Activated CD4-positive, alpha-beta T cell treated with anti-CD3 and anti-CD28 coated beads, Interleukin-2, amount 10 ng/mL, durations not matched to agents 7 days and 5 days (primary cell): Measurements from ENCODE around the gene CAMK4. TPM values are rescaled to one million over a fixed set of nuclear protein-coding genes. Genes with fewer than 3 reads are reported as not detected.

Source experiments
- CTCF ChIA-PET: fragments of 350-600 bp; sonication (Branson Sonifier 250); formaldehyde crosslinking; loops from one replicate; lab custom pipeline; 2021; ENCODE audit warnings: antibody characterized with exemption; lab: Charles Lee
- POLR2A ChIA-PET: fragments of 350-600 bp; sonication (Branson Sonifier 250); formaldehyde crosslinking; loops from one replicate; lab custom pipeline; 2021; ENCODE audit warnings: antibody characterized with exemption; lab: Charles Lee
- DNase-seq: peaks from one replicate; pipeline ENCODE4 v3.0.0-alpha.2; 2020
- H3K27ac Mint-ChIP-seq: one replicate; pipeline ENCODE4 v1.8.0; 2021; ENCODE audit warnings: mild to moderate bottlenecking, moderate library complexity, mixed read lengths
- H3K27me3 Mint-ChIP-seq: one replicate; pipeline ENCODE4 v1.8.0; 2021; ENCODE audit warnings: mixed read lengths
- H3K36me3 Mint-ChIP-seq: one replicate; pipeline ENCODE4 v1.8.0; 2021; ENCODE audit warnings: low read depth, mixed read lengths
- H3K4me1 Mint-ChIP-seq: one replicate; pipeline ENCODE4 v1.8.0; 2021; ENCODE audit warnings: mixed read lengths
- H3K4me3 Mint-ChIP-seq: one replicate; pipeline ENCODE4 v1.8.0; 2021; ENCODE audit warnings: mild to moderate bottlenecking, moderate library complexity, mixed read lengths
- H3K9me3 Mint-ChIP-seq: one replicate; pipeline ENCODE4 v1.8.0; 2021; ENCODE audit warnings: mixed read lengths
- total RNA-seq, 2 experiments: library from RNA; stranded (reverse); gene quantifications; one replicate each; pipeline ENCODE4 v1.2.3, GENCODE V29; 2021

CAMK4 gene
- total RNA-seq, 2 experiments from 2014 or later, result 138 to 139 TPM

GRCh38 chr5:111422747-111423720, 198.8 kb downstream of the CAMK4 start:
- H3K27ac Mint-ChIP-seq, result no peak overlapping the region
- H3K36me3 Mint-ChIP-seq, result peaks cover 52% of the 10 kb centered on the region
- H3K4me3 Mint-ChIP-seq, result no peak overlapping the region
- H3K9me3 Mint-ChIP-seq, result peaks cover 10% of the 10 kb centered on the region
- peaks cover 2% of the 10 kb centered on the region for H3K4me1 Mint-ChIP-seq
- no peaks in the 10 kb centered on the region for H3K27me3 Mint-ChIP-seq
- DNase-seq, result no peak
- CTCF ChIA-PET, result no interaction called here
- POLR2A ChIA-PET, result no interaction called here

- Mint-ChIP-seq H3K27ac (no peak overlapping the region), H3K9me3 (peaks cover 14% of the 10 kb centered on the region), H3K4me3 (no peak overlapping the region), H3K27me3 (no peaks in the 10 kb centered on the region), H3K36me3 (peaks cover 59% of the 10 kb centered on the region), H3K4me1 (peaks cover 7% of the 10 kb centered on the region)
- CTCF ChIA-PET, result interaction anchor here (1.3 kb wide), 1 partner anchor 354 kb away, joined by 3 read pairs; the partner anchor contains the start of gene TSLP
- no peak for DNase-seq
- POLR2A ChIA-PET, result no interaction called here
These were observed 201.0 kb downstream of the CAMK4 start for GRCh38 chr5:111425205-111425604.

- ChIA-PET POLR2A (no interaction called here), CTCF (no interaction called here)
- H3K4me1 Mint-ChIP-seq, result peaks cover 25% of the 10 kb centered on the region
- DNase-seq, result no peak
- no peaks in the 10 kb centered on the region for H3K27me3 Mint-ChIP-seq
- H3K36me3 Mint-ChIP-seq, result peaks cover 56% of the 10 kb centered on the region
- no peak overlapping the region for H3K27ac Mint-ChIP-seq
- H3K4me3 Mint-ChIP-seq, result no peak overlapping the region
- peaks cover 17% of the 10 kb centered on the region for H3K9me3 Mint-ChIP-seq
These were observed 203.6 kb downstream of the CAMK4 start for GRCh38 chr5:111427762-111428161.

- H3K9me3 Mint-ChIP-seq, result peaks cover 9% of the 10 kb centered on the region
- POLR2A ChIA-PET, result no interaction called here
These were observed 208.8 kb downstream of the CAMK4 start for GRCh38 chr5:111432883-111433536.

GRCh38 chr5:111434800-111435199, 210.6 kb downstream of the CAMK4 start:
- Mint-ChIP-seq H3K9me3 (peaks cover 9% of the 10 kb centered on the region), H3K27me3 (no peaks in the 10 kb centered on the region), H3K4me1 (peaks cover 26% of the 10 kb centered on the region), H3K27ac (no peak overlapping the region), H3K36me3 (peaks cover 34% of the 10 kb centered on the region), H3K4me3 (no peak overlapping the region)
- ChIA-PET CTCF (no interaction called here), POLR2A (no interaction called here)
- no peak for DNase-seq

More at GRCh38 chr5:111432883-111433536, 208.8 kb downstream of the CAMK4 start:
- no peak for DNase-seq
- H3K27me3 Mint-ChIP-seq, result no peaks in the 10 kb centered on the region
- CTCF ChIA-PET, result no interaction called here
- peaks cover 25% of the 10 kb centered on the region for H3K4me1 Mint-ChIP-seq
- H3K27ac Mint-ChIP-seq, result no peak overlapping the region
- H3K36me3 Mint-ChIP-seq, result peaks cover 38% of the 10 kb centered on the region
- H3K4me3 Mint-ChIP-seq, result no peak overlapping the region

GRCh38 chr5:111439473-111440075, 215.4 kb downstream of the CAMK4 start:
- Mint-ChIP-seq H3K27ac (no peak overlapping the region), H3K4me1 (peaks cover 2% of the 10 kb centered on the region), H3K27me3 (no peaks in the 10 kb centered on the region), H3K4me3 (no peak overlapping the region), H3K36me3 (peaks cover 30% of the 10 kb centered on the region), H3K9me3 (no peaks in the 10 kb centered on the region)
- POLR2A ChIA-PET, result no interaction called here
- CTCF ChIA-PET, result no interaction called here
- no peak for DNase-seq

GRCh38 chr5:111447099-111447498, 222.9 kb downstream of the CAMK4 start:
- H3K4me3 Mint-ChIP-seq, result no peak overlapping the region
- no peak for DNase-seq
- no peak overlapping the region for H3K27ac Mint-ChIP-seq
- ChIA-PET POLR2A (no interaction called here), CTCF (no interaction called here)
- peaks cover 55% of the 10 kb centered on the region for H3K36me3 Mint-ChIP-seq
- H3K27me3 Mint-ChIP-seq, result no peaks in the 10 kb centered on the region
- no peaks in the 10 kb centered on the region for H3K9me3 Mint-ChIP-seq
- H3K4me1 Mint-ChIP-seq, result peaks cover 6% of the 10 kb centered on the region

GRCh38 chr5:111447822-111448221, 223.6 kb downstream of the CAMK4 start:
- DNase-seq, result no peak
- Mint-ChIP-seq H3K9me3 (no peaks in the 10 kb centered on the region), H3K27ac (peak overlapping the region; percentile 38), H3K36me3 (peaks cover 59% of the 10 kb centered on the region), H3K27me3 (no peaks in the 10 kb centered on the region), H3K4me3 (no peak overlapping the region), H3K4me1 (peaks cover 6% of the 10 kb centered on the region)
- ChIA-PET POLR2A (no interaction called here), CTCF (interaction anchor here (1.0 kb wide), 1 partner anchor 21 kb away, joined by 4 read pairs; no protein-coding TSS in a partner anchor)

GRCh38 chr5:111453295-111453694, 229.1 kb downstream of the CAMK4 start:
- Mint-ChIP-seq H3K4me3 (no peak overlapping the region), H3K9me3 (no peaks in the 10 kb centered on the region), H3K4me1 (no peaks in the 10 kb centered on the region), H3K36me3 (peaks cover 62% of the 10 kb centered on the region), H3K27me3 (no peaks in the 10 kb centered on the region), H3K27ac (no peak overlapping the region)
- no peak for DNase-seq
- ChIA-PET POLR2A (no interaction called here), CTCF (interaction anchor here (0.6 kb wide), 1 partner anchor 78 kb away, joined by 3 read pairs; no protein-coding TSS in a partner anchor)

- ChIA-PET CTCF (no interaction called here), POLR2A (no interaction called here)
- peaks cover 63% of the 10 kb centered on the region for H3K36me3 Mint-ChIP-seq
- H3K4me1 Mint-ChIP-seq, result no peaks in the 10 kb centered on the region
- DNase-seq, result no peak
- H3K9me3 Mint-ChIP-seq, result no peaks in the 10 kb centered on the region
- H3K27me3 Mint-ChIP-seq, result no peaks in the 10 kb centered on the region
- H3K4me3 Mint-ChIP-seq, result no peak overlapping the region
- H3K27ac Mint-ChIP-seq, result no peak overlapping the region
These were observed 229.6 kb downstream of the CAMK4 start for GRCh38 chr5:111453747-111454146.

- H3K4me3 Mint-ChIP-seq, result no peak overlapping the region
- H3K27ac Mint-ChIP-seq, result no peak overlapping the region
- peaks cover 67% of the 10 kb centered on the region for H3K36me3 Mint-ChIP-seq
- H3K27me3 Mint-ChIP-seq, result no peaks in the 10 kb centered on the region
- DNase-seq, result no peak
- ChIA-PET POLR2A (no interaction called here), CTCF (no interaction called here)
- H3K4me1 Mint-ChIP-seq, result no peaks in the 10 kb centered on the region
- H3K9me3 Mint-ChIP-seq, result no peaks in the 10 kb centered on the region
These were observed 230.0 kb downstream of the CAMK4 start for GRCh38 chr5:111454198-111454622.

- no peak overlapping the region for H3K4me3 Mint-ChIP-seq
- H3K27ac Mint-ChIP-seq, result no peak overlapping the region
- H3K36me3 Mint-ChIP-seq, result peaks cover 66% of the 10 kb centered on the region
- no peaks in the 10 kb centered on the region for H3K9me3 Mint-ChIP-seq
- H3K27me3 Mint-ChIP-seq, result no peaks in the 10 kb centered on the region
- no peak for DNase-seq
- CTCF ChIA-PET, result no interaction called here
- H3K4me1 Mint-ChIP-seq, result no peaks in the 10 kb centered on the region
- POLR2A ChIA-PET, result no interaction called here
These were observed 230.6 kb downstream of the CAMK4 start for GRCh38 chr5:111454776-111455175.

- no peak for DNase-seq
- H3K4me3 Mint-ChIP-seq, result no peak overlapping the region
- H3K27me3 Mint-ChIP-seq, result no peaks in the 10 kb centered on the region
- CTCF ChIA-PET, result no interaction called here
- POLR2A ChIA-PET, result no interaction called here
- no peak overlapping the region for H3K27ac Mint-ChIP-seq
- H3K9me3 Mint-ChIP-seq, result peaks cover 22% of the 10 kb centered on the region
- H3K4me1 Mint-ChIP-seq, result peaks cover 3% of the 10 kb centered on the region
- H3K36me3 Mint-ChIP-seq, result peaks cover 71% of the 10 kb centered on the region
These were observed 237.1 kb downstream of the CAMK4 start for GRCh38 chr5:111461255-111461671.
